Effector CD4-positive, alpha-beta T cell (primary cell): ENCODE measurements around the gene MPL. TPM values are rescaled to one million over a fixed set of nuclear protein-coding genes. Genes with fewer than 3 reads are reported as not detected.

Source experiments
- DNase-seq: peaks from one replicate; pipeline ENCODE4 v3.0.0-alpha.2; 2020
- total RNA-seq: gene quantifications from one replicate; lab custom pipeline; 2026; lab: John Stamatoyannopoulos, UW

The MPL gene
- not detected for total RNA-seq

DNA sequence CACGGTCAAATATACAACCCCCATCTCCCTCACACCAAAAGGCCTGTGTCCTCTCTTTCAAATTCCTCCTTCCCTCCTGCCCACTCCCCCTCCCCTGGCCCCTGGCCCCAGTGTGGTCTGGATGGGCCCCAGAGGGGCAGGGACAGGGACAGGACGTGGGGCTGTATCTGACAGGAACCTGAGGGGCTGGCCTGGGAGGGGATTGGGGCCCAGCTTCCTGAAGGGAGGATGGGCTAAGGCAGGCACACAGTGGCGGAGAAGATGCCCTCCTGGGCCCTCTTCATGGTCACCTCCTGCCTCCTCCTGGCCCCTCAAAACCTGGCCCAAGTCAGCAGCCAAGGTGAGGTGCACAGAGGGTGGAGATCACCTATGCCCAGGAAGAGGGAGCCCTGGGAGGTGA lies at the start of gene MPL:
TSS of gene MPL (plus strand) at position 231 of the 400 bp plus-strand sequence. CDS start at position 262, 31 bp downstream.
- no peak for DNase-seq

DNA sequence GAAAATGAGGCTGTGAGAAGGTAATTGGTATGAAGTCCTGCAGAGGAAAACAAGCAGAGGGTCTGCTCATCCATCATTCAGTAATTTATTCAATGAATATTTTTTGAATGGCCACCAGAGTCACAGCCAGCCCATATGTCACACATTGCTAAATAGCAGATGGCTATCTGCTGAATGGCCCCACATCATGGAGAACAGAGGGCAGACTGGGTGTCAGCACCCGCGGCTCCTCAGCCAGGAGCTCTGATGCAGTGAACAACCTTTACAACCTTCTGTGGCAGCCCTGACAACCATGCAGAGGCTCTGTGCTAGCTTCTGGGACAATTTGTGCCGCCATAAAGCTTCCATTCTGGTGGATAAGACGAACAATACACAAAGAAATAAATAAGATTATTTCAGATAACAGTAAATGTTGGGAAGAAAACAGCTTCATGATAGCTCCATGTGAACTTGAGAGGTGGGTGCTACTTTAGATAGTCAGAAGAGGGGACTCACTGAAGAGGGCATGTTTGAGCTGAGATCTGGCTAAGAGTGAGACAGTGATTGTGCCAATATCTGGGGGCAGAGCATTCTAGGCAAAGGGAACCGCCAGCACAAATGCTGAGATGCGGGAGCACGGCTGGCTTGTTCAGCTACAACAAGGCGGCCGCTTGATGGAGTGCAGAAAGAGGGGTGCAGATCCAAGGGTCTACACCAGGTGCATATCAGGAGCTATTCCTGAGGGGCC lies 49.4 kb upstream of the MPL start:
- DNase-seq: no peak

DNA sequence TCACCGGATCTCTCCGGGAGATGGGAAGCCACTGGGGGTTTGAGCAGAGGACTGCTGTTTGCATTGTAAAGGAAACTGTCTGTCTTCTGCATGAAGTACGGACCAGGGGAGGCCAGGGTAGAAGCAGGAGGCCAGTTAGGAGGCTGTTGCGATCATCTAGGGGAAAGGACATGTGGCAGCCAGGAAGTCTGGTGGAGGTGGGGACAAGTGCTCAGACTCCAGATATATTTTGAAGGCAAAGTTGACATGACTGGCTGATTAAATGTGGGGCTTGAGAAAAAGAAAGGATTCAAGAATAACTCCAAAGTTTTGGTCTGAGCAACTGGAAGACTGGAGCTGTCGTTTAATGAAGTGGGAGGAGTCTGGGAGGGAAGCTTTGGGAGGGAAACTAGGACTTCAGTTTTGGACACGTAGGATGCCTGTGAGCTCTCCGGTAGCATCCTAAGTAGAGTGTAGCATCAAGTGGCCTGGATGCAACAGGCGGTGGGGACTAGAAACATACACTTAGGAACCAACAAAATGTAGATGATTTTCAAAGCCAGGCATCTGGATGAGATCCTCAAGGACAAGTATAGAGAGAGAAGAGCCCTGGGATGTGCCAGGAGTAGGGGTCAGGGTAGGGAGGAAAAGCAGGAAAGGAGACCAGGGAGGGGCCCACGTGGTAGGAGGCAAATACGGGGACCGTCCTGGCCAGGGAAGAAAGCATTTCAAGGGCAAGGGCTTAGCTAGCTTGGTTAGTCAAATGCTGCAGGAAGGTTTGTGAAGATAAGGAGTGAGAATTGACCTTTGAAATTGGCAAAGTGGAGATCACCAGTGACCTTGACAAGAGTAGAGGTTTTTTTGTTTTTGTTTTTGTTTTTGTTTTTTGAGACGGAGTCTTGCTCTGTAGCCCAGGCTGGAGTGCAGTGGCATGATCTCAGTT lies 48.6 kb upstream of the MPL start:
- DNase-seq: no peak

DNA sequence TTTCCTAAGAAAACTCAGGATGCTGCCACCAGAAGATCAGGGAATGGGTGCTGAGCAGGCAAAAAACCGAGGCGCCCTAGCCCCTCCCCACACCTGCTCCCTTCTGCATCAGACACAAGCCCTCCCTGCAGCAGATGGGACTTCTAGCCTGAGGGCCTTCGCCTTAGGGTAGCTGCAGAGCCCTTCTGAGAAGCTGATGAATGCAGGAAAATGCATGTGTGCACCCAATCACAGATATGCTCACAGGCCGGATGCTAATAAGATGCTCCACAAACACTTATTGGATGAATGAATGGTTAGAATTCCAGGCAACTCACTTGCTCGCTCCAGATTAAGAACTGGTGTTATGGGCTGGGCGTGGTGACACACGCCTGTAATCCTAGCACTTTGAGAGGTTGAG lies 45.4 kb upstream of the MPL start:
- no peak for DNase-seq

DNA sequence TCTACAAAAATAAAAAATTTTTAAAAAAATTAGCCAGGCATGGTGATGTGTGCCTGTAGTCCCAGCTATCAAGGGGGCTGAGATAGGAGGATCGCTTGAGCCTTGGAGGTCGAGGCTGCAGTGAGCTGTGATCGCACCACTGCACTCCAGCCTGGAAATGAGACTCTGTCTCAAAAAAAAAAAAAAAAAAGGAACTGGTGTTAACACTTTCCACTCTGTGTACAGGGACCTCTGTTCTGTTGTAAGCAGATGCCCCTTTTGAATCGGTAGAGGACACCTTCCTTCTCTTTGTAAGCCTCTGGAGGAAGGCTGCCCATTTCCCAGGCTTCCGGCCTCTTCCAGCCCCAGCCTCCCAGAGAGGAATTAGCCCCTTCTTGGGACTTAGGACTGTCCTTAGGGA lies 44.9 kb upstream of the MPL start:
- no peak for DNase-seq

DNA sequence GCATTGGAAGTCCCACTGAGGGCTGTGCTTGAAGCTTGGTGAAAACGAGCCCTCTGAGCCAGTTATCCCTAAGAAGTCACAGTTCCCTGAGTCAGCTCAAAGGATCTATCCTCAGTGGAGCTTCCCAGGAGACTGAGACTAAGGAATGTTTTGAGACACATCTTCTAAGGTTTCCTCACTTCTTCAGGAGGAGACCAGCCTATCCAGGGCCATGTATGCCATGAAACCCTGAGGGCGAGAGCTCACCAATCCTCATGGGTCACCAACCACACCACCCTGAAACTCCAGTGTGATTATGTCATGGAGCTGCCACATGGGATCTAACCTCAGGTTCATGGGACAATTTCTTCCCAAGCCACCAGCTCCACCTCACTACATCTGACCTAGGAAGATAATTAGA lies 44.4 kb upstream of the MPL start:
- DNase-seq: no peak

DNA sequence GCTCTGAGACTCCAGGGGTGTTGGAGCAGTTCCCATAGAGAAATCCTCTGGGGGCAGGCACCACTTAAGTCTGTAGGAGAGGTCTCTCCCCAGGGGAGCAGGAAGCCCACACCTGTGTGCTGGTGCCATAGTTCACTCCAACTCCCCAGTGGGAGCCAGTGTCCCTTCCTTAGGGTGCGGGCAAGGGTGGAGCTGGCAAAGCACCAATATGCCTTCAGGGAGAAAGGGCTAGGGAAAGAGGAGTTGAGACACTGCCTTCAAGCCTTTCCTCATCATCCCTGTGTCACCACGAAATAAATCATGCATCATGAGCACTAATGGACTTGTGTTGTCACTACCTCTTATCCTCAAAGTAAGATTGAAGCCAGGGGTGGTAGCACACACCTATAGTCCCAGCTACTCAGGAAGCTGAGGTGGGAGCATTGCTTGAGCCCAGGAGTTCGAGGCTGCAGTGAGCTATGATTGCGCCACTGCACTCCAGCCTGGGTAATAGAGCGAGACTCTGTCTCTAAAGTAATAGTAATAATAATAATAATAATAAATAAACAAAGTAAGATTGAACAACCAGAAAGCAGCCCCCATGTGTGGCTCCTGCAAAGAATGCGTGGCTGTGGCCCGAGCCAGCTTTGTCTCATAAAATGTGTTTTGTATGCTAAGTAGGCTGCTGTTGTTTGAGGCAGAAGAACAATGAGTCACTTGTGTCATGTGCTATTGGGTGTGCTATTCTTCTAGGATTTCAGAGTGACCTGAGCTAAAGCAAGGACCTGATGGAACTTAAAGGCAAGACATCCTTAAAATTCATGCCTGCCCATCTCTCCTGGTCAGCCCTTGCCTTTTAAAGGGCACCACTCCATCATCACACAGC lies 43.5 kb upstream of the MPL start:
- DNase-seq: no peak

DNA sequence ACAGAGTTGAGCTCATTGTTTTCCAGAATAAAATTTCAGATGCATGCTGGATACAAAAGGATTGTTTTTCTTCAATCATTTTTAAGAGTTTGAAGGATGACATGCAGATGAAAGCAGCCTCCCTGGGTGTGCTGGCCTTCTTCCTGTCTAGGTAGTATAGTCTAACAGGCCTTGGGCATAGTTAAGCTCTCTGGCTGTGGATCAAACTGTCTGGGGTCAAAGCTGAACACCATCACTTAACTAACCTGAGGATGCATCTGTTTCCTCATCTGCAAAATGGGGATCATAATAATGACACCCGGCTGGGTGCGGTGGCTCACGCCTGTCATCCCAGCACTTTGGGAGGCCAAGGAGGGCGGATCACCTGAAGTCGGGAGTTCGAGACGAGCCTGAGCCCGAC lies 42.9 kb upstream of the MPL start:
- no peak for DNase-seq

DNA sequence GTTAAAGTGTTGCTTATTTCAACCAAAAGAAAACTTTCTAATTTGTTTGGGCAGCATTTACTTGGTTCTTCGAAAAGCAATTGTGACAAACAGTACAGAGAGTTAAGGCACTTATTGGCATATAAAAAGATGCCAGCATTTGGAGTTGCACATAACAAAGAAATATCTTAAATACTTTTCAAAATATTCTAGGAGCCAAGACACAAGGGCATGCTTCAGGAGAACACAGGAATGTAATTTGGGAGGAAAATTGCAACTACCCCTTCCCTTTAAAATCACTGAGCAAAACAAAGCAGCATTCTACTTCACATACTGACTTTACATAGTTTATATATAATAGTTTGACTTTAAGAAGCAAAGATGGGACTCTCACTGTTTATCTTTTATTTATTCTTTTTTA lies 41.4 kb upstream of the MPL start:
- no peak for DNase-seq

DNA sequence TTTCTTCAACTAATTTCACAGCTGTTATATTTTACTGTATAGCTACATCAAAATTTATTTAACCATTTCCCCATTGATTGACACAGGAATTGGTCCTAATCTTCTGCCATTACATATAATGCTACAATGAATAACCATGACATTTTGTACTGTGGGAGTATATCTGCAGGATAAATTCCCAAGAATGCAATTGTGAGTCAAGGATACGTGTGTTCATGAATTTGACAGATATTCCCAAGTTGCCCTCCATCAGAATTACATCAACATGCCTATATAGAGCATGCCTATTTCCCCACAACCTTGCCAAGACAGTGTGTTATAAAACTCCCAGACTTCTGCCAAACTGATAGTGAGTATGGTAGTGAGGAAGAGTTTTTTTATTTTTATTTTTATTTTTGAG lies 39.6 kb upstream of the MPL start:
- DNase-seq: no peak

DNA sequence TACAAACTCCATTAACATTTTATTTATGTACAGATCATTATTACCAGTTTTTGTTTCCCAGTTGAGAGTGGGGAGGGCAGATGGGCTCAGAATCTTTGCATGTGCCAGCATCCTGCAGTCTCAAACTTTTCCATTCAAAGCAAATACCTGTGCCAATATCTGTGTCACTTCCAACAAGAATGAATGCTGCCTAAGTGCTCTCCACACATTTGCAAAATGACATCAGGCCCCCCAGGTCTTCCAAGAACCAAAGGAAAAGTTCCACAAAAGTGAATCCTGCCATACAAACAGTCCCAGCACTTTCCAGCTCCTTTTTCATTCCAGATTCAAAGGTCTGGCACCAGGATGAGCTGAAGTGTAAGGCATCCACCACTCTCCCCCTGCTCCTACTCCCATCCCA lies 38.5 kb upstream of the MPL start:
- DNase-seq: no peak

DNA sequence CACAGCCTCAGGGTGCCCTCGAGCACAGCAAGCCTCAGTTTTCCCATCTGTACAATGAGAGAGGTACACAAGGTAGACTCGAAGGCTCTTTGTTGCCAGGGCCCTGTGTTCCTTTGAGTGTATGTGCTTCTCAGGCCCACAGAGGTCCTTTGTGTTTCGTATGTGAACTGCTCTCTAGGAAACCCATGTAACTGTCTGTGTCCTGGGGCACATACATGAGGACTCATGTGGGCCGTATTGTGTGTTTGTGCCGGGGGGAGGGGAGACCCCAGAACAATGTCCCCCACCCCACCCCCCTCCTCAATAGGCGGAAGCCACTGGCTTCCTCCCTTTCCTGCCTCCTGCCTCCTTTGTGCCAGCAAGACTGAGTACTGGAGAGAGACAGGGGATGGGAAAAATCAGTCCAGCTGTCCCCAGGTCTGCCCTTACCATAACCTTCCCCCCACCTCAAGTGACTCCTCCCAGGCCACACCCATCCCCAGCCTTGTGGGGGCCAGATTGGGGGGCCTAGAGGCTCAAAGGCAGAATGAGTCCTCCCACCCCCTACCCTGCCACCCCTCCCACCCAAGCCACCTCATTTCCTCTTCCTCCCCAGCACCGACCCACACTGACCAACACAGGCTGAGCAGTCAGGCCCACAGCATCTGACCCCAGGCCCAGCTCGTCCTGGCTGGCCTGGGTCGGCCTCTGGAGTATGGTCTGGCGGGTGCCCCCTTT lies 37.1 kb upstream of the MPL start, which contains the start of gene TIE1:
TSS of gene TIE1 (plus strand) at position 605 of the 717 bp plus-strand sequence. CDS start at position 695, 90 bp downstream.
- no peak for DNase-seq

DNA sequence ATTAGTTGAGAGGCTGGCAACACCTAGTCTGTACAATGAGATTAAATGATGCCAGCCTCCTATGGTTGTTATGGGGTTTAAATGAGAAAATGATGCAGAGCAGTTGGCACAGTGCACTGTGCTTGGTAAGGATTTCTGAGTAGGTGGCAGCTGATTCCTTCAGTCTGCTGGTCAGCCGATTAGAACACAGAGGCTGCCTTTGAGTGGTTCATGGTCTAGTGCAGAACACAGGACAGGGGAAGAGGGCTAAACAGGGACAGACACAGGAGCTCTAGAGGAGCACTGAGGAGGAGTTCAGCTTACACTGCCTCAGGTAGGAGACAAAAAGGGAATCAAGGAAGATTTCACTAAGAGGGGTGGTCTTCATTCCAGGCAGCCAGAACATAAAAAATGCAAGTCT lies 35.4 kb upstream of the MPL start:
- DNase-seq: no peak

DNA sequence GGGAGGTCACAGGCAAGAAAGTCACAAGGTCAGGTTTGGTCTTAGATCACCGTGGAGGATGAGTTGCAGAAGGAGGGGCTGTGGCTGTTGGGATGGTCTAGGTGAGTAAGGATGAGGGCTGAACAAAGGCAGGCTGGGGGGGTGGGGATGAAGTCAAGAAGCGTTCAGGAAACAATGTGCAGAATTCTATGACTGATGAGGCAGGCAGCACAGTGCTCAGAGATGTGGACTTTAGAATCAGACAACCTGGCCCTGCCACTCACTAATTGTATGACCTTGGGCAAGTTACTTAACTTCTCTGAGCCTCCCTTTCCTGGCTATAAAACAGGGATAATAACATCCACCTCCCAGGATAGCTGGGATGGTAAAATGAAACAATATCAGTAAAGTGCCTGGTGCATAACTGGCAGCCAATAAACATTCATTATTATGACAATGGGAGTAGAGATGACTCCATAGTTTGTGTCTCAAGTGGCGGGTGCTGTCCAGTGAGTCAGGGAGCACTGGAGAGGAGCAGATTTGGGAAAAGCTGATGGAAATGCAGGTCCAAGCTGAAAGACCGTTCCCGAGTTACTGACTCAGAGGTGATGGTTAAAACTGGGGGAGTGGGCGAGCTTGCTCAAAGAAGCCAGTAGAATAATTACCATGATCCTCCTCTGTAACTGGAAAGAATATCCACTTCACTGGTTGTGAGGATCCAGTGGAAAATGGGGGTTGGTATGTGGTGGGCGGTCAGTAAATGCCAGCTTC lies 34.7 kb upstream of the MPL start:
- no peak for DNase-seq

DNA sequence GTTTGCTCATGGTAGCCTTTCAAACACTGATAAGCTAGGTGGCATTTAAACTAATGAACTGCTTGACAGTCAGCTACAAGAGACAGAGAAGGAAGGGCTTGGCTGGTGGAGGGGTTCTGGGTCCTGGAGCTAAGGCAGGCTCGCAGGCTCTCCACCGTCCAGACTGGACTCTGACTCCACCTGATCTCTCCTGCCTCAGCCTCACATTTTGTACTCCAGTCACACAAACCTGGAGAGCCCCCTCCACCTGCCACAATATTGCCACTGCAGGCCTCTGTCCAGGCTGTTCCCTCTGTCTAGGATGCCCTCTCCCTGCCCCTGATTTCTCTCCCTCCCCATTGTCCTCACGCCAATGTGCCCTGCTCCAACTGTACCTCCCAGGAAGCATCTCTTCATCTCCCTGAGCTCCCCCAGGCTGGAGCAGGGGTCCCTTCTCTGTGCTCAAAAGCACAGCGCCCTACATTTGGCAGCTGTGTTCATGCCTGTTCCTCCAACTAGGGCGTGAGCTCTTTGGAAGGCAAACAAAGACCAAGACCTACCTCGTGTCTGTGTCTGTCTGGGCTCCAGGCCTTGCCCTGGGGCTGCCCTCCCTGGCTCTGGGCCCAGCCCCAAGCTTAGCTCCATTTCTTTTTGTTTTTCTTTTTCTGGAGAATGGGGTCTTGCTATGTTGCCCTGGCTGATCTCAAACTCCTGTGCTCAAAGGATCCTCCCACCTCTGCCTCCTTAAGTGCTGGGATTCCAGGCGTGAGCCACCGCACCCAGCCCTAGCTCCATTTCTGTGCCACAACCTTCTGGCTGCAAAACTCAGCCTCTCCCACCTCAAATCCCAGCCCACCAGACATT lies 33.9 kb upstream of the MPL start:
- no peak for DNase-seq

DNA sequence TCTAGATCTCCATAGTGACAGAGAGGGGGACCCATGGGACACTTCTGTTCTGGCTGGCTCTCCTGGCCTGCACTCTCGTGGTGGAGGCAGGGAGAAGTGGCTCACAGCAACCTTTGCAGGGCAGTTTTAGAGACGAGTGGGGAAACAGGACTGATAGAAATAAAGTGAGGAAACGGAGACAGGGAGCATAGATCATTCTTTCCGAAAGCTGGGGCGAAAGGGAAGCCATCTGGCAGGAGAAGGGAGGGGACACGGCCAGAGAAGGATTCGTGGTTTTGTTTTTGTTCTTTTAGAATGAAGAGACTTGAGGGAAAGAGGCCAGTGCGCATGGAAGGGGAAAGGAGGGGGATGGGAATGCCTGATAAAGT lies 33.3 kb upstream of the MPL start:
- DNase-seq: no peak

DNA sequence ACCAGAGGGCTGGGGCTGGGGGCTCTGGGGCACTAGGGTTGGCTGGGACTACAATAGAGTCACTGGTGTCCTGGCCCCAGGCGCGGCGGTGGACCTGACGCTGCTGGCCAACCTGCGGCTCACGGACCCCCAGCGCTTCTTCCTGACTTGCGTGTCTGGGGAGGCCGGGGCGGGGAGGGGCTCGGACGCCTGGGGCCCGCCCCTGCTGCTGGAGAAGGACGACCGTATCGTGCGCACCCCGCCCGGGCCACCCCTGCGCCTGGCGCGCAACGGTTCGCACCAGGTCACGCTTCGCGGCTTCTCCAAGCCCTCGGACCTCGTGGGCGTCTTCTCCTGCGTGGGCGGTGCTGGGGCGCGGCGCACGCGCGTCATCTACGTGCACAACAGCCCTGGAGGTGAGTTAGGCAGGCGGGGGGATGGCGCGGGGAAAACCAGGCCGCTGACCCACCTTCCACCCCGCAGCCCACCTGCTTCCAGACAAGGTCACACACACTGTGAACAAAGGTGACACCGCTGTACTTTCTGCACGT lies 32.8 kb upstream of the MPL start:
- DNase-seq: no peak

DNA sequence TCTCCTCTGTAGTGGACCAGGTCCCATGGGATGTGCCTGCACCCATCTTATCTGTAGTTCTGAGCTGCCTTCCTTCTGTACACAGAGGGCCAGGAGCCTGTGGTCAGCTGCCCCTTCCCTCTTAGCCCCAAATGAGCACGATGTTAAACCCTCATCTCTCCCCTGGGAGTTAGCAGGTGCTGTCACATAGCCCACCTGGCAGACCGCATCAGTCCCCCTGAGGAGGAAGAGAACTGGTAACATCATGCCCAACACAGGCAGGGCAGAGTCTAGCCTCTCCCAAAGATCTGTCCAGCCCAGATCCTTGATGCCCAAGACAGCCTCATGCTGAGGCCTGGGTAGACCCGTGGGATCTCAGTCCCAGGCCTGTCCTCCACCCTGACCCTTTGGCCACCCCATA lies 32.2 kb upstream of the MPL start:
- no peak for DNase-seq

DNA sequence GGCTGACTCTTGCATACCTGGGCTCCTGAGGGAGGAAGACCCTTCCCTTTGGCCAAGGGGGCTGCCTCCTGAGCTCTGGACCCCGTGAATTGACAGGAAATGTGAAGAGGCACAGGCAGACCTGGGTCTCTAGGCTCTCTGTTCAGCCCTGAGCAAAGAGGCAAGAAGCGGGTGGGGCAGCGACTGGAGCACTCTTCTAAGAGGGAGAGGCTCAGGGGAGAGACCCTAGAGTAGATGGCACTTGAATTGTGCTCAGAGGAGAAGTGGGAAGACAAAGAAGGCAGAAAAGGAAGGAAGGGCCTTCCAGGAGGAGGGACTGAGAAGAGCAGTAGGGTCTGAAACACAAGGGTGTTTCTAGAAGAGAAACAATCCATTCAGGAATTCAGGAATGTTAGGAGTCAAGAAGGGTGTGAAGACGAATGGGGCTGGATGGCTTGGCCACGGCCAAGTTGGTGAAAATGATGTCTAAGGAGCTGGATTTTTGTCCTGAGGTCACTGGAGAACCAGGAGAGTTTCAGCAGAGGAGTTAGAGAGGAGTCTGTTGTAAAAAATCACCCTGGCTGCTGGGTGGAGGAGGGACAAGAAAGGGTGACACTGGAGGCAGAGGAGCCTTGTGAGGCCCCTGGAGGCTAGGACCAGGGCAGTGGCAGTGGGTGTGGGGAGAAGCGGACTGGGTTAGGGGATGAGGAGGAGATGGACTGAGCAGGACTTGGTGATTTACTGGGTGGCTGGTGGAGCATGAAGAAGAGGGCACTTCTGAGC lies 31.5 kb upstream of the MPL start:
- no peak for DNase-seq
